Calu3 (cell line): ENCODE data around the gene ATP2C1. TPM values are rescaled to one million over a fixed set of nuclear protein-coding genes. Genes with fewer than 3 reads are reported as not detected.

Experiments
- BruUV-seq: library from RNA; stranded (reverse); fragments of 400-500 nt; replicated peaks from 2 replicates; lab custom pipeline; 2021; lab: Mats Ljungman, UMichigan
- CTCF ChIA-PET: fragments of 300-600 bp; sonication (Branson Sonifier 250); formaldehyde crosslinking; loops from one replicate; lab custom pipeline; 2022; ENCODE audit warnings: antibody characterized with exemption; lab: Charles Lee
- DNase-seq: peaks from one replicate; pipeline ENCODE4 v3.0.0; 2022
- H3K27ac Mint-ChIP-seq: one replicate; pipeline ENCODE4 v1.8.0; 2022; ENCODE audit warnings: mixed read lengths; ENCODE audit not compliant: unreplicated experiment
- H3K27me3 Mint-ChIP-seq: one replicate; pipeline ENCODE4 v1.8.0; 2022; ENCODE audit warnings: mixed read lengths; ENCODE audit not compliant: unreplicated experiment
- H3K36me3 Mint-ChIP-seq: one replicate; pipeline ENCODE4 v1.8.0; 2022; ENCODE audit warnings: mild to moderate bottlenecking, moderate library complexity, mixed read lengths; ENCODE audit not compliant: insufficient read depth, unreplicated experiment
- H3K4me1 Mint-ChIP-seq: one replicate; pipeline ENCODE4 v1.8.0; 2022; ENCODE audit warnings: mild to moderate bottlenecking, low read depth, mixed read lengths; ENCODE audit not compliant: unreplicated experiment
- H3K4me3 Mint-ChIP-seq: one replicate; pipeline ENCODE4 v1.8.0; 2022; ENCODE audit warnings: mild to moderate bottlenecking, low read depth, moderate library complexity, mixed read lengths; ENCODE audit not compliant: unreplicated experiment
- H3K9me3 Mint-ChIP-seq: one replicate; pipeline ENCODE4 v1.8.0; 2022; ENCODE audit warnings: low read depth, mixed read lengths; ENCODE audit not compliant: unreplicated experiment
- intact Hi-C: fragments of 100-400 bp; cut with micrococcal nuclease; formaldehyde crosslinking; loops from one replicate; pipeline ENCODE4 v1.10.0; 2022; ENCODE audit not compliant: unreplicated experiment
- total RNA-seq: library from RNA; stranded (reverse); gene quantifications from 2 replicates; pipeline ENCODE4 v1.2.3, GENCODE V29; 2022
- TF ChIP-seq, protein P1 (sequence below): fragments of 200-600 bp; IDR thresholded peaks from one replicate; pipeline ENCODE4 v1.8.0; 2022; ENCODE audit warnings: antibody characterized with exemption; ENCODE audit not compliant: unreplicated experiment

The ATP2C1 gene
- total RNA-seq, 1 experiment from 2014 or later: 361 TPM

DNA sequence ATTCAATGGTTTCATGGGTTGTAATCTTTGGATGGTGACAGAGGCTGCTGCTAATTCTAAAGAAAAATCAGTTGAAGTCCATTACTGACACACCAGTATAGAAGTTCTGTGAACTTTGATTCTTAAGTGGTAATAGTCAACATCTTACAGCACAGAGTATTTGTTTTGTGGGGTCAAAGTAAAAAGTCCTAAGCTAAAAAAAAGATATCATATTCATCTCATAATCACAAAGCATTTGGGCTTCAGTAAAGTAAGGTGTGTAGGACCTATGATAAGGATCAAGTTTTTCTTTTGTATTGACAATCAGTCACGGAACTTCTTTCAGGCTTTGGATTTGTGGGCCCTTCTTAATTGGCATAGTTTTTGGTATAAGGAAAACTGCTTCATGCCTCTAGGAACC lies 131.7 kb downstream of the ATP2C1 start:
- no peaks in the 10 kb centered on the region for H3K27me3 Mint-ChIP-seq
- H3K4me1 Mint-ChIP-seq: peaks cover 36% of the 10 kb centered on the region
- TF ChIP-seq, protein P1, sequence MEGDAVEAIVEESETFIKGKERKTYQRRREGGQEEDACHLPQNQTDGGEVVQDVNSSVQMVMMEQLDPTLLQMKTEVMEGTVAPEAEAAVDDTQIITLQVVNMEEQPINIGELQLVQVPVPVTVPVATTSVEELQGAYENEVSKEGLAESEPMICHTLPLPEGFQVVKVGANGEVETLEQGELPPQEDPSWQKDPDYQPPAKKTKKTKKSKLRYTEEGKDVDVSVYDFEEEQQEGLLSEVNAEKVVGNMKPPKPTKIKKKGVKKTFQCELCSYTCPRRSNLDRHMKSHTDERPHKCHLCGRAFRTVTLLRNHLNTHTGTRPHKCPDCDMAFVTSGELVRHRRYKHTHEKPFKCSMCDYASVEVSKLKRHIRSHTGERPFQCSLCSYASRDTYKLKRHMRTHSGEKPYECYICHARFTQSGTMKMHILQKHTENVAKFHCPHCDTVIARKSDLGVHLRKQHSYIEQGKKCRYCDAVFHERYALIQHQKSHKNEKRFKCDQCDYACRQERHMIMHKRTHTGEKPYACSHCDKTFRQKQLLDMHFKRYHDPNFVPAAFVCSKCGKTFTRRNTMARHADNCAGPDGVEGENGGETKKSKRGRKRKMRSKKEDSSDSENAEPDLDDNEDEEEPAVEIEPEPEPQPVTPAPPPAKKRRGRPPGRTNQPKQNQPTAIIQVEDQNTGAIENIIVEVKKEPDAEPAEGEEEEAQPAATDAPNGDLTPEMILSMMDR: no peak
- intact Hi-C loops: loop anchor here (5.0 kb wide), 1 partner anchor 268 kb away; no protein-coding TSS in a partner anchor
- peaks cover 38% of the 10 kb centered on the region for H3K36me3 Mint-ChIP-seq
- H3K27ac Mint-ChIP-seq: peak overlapping the region; percentile 97
- no TSS peak for BruUV-seq
- no peaks in the 10 kb centered on the region for H3K9me3 Mint-ChIP-seq
- no peak for DNase-seq
- CTCF ChIA-PET: interaction anchor here (1.2 kb wide), 1 partner anchor 1009 kb away, joined by 4 read pairs; the partner anchor contains the start of gene CPNE4
- peak overlapping the region; percentile 97 for H3K4me3 Mint-ChIP-seq

DNA sequence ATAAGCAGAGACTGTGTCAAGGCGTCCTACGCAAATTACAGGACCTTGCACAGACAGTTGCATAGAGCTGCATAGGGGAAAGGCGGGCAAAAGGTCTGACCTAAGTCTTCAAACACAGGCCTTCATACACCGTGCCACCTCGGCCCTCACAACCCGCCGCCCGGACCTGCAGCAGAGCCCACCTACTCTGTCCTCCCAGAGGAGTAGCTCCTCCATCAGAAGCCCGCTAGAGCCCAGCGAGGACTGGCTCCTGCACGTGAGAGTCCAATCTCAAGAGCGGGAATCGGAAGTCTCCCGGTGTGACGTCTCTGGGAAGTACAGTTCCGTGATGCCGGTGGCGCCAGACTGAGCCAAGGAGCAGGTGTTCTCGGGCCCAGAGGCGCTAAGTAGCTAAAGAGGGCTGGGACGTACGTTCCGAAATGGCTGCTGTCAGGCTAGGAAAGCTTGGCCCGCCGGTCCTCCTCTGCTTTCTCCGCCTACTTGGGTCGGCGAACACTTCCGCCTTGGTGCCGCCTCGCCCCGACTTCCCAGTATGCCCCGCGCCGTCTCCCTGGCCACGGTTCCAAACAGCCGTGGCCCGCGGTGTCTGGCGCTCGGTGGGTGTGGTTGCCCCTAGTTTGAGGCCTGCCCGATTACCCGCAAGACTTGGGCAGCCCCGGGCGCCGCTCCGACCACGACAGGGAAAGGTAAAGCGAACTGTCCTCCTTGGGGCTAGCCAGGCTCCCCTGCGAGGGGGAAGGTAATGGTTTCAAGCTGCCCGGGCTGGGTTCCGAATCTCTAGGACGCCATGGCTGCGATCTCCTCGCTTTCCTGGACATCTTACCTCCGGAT lies 132.7 kb downstream of the ATP2C1 start, which contains the start of the genes ASTE1 and NEK11:
ASTE1 (minus strand) TSS at position 505 of the 831 bp plus-strand sequence. CDS start 1,519 bp downstream, outside the sequence.
NEK11 (plus strand) TSS at position 557 of the 831 bp plus-strand sequence. CDS start 2,832 bp downstream, outside the sequence.
- Mint-ChIP-seq H3K27ac (peak within 1 kb of the TSS; percentile 97), H3K9me3 (no peaks in the 10 kb centered on the region), H3K36me3 (peaks cover 37% of the 10 kb centered on the region), H3K4me3 (peak within 1 kb of the TSS; percentile 97), H3K4me1 (peaks cover 36% of the 10 kb centered on the region), H3K27me3 (no peaks in the 10 kb centered on the region)
- BruUV-seq: TSS peak; percentile 76
- DNase-seq: peak; percentile 98
- intact Hi-C loops: loop anchor here (5.0 kb wide), 1 partner anchor 269 kb away; no protein-coding TSS in a partner anchor
- CTCF ChIA-PET: interaction anchor here (0.8 to 1.2 kb wide), 3 partner anchors 18 to 1008 kb away, joined by 3 to 4 read pairs (median 4); partner anchors contain the start of gene CPNE4
- TF ChIP-seq, protein P1: no peak

DNA sequence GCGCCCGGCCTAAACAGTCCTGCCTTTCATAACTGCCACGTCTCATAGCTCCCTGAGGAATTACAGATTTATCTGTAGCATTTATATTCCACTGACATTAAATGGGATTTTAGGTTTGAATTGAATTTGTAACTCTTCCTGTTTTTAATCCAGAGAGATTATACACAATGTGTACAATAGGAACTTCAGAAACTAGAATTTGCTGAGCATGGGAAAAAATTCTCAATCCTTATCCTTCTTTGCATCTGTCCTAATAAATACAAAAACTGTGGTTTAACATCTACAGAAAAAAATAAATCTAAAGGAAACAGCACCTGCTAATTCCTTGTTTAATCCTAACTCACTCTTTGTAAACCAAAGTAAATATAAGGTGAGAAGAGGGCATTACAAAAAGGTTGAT lies 135.0 kb downstream of the ATP2C1 start:
- no peak overlapping the region for H3K27ac Mint-ChIP-seq
- CTCF ChIA-PET: interaction anchor here (1.1 kb wide), 1 partner anchor 129 kb away, joined by 3 read pairs; no protein-coding TSS in a partner anchor
- peaks cover 36% of the 10 kb centered on the region for H3K4me1 Mint-ChIP-seq
- H3K27me3 Mint-ChIP-seq: no peaks in the 10 kb centered on the region
- no TSS peak for BruUV-seq
- DNase-seq: no peak
- intact Hi-C loops: loop anchor here (5.0 kb wide), 1 partner anchor 272 kb away; no protein-coding TSS in a partner anchor
- TF ChIP-seq, protein P1: no peak
- no peaks in the 10 kb centered on the region for H3K9me3 Mint-ChIP-seq
- H3K4me3 Mint-ChIP-seq: no peak overlapping the region
- H3K36me3 Mint-ChIP-seq: peaks cover 32% of the 10 kb centered on the region

DNA sequence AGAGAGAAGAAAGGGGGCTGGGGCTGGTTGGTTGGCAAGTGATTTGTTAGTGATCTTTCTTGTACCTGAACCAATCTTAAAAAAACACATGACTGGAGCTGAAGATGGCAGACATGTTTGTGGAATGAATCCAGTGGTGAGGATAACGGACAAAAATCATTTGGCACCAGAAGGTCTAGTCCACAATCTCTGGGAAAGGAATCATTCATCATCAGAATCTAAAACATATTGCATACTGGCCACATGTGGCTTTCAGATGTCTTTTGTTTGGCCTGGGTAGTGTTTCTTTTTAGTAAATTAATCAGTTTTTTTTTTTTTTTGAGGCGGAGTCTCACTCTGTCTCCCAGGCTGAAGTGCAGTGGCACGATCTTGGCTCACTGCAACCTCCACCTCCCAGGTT lies 137.8 kb downstream of the ATP2C1 start:
- no peak for DNase-seq
- intact Hi-C loops: loop anchor here (5.0 to 10.0 kb wide), 4 partner anchors 111 to 1181 kb away; no protein-coding TSS in a partner anchor
- H3K4me3 Mint-ChIP-seq: no peak overlapping the region
- BruUV-seq: no TSS peak
- TF ChIP-seq, protein P1: no peak
- H3K27me3 Mint-ChIP-seq: no peaks in the 10 kb centered on the region
- H3K36me3 Mint-ChIP-seq: peaks cover 16% of the 10 kb centered on the region
- no peak overlapping the region for H3K27ac Mint-ChIP-seq
- CTCF ChIA-PET: no interaction called here
- H3K4me1 Mint-ChIP-seq: peaks cover 11% of the 10 kb centered on the region
- H3K9me3 Mint-ChIP-seq: no peaks in the 10 kb centered on the region
